K562 (cell line): ENCODE data around the gene USP44. TPM values are rescaled to one million over a fixed set of nuclear protein-coding genes. Genes with fewer than 3 reads are reported as not detected.

Experiments
- ATAC-seq: fragments of 200-7000 bp; cut with Tn5 transposase; 3 replicates; pipeline ENCODE4 v1.9.1; 2020; ENCODE audit warnings: moderate library complexity
- BruUV-seq: library from RNA; stranded (reverse); fragments of 400-500 nt; replicated peaks from 2 replicates; lab custom pipeline; 2021; lab: Mats Ljungman, UMichigan
- CTCF ChIA-PET: fragments of 300-600 bp; formaldehyde crosslinking; extraction: SDS; loops from one replicate; lab custom pipeline; 2021; ENCODE audit warnings: low intra/inter-chr PET ratio; lab: Yijun Ruan, JAX
- POLR2A ChIA-PET: fragments of 300-600, 350-650 bp; sonication (Branson Sonifier 250); formaldehyde crosslinking; extraction: SDS; loops from one replicate; lab custom pipeline; 2021; ENCODE audit warnings: antibody characterized with exemption, inconsistent platforms; lab: Yijun Ruan, JAX
- DNase-seq, 4 experiments: peaks; one replicate each; pipeline versions ENCODE4 v3.0.0 to v3.0.0-alpha.2; 2011 to 2018; ENCODE audit warnings: low spot score in 3 of 4, mixed read lengths in 3 of 4; ENCODE audit errors: extremely low read depth in 1 of 4
- FAIRE-seq: peaks from 2 replicates; lab custom pipeline; 2011; peaks lifted over from hg19 to GRCh38; lab: Jason Lieb, UNC
- H2AFZ ChIP-seq: 2 replicates; pipeline ENCODE4 v1.6.0; 2011; ENCODE audit warnings: low read depth, low read length, control low read depth, inconsistent platforms
- H3K27ac ChIP-seq: fragments of 200-600 bp; 3 replicates; pipeline ENCODE4 v1.8.0; 2011; ENCODE audit warnings: low read depth, mild to moderate bottlenecking, control low read depth, inconsistent platforms, low read length, moderate library complexity, mixed read lengths; ENCODE audit errors: extremely low read depth
- H3K27me3 ChIP-seq, 2 experiments: fragments of 300-600 bp in 1 of 2; 2 replicates in 1 of 2; 3 replicates in 1 of 2; pipeline versions ENCODE4 v1.6.0 to v1.8.0; 2011; ENCODE audit warnings: inconsistent platforms in 2 of 2, low read length in 2 of 2, mild to moderate bottlenecking in 1 of 2, mixed read lengths in 1 of 2, moderate library complexity in 1 of 2; ENCODE audit not compliant: control insufficient read depth in 2 of 2, insufficient read depth in 2 of 2
- H3K36me3 ChIP-seq: fragments of 300-600 bp; 3 replicates; pipeline ENCODE4 v1.8.0; 2011; ENCODE audit warnings: mild to moderate bottlenecking, low read length, inconsistent platforms; ENCODE audit not compliant: control insufficient read depth, insufficient read depth
- H3K4me1 ChIP-seq, 2 experiments: fragments of 200-600 bp in 1 of 2; replicated peaks in 1 of 2; 2 replicates in 1 of 2; 3 replicates in 1 of 2; pipeline versions ENCODE4 v1.5.1 to v1.8.0; 2011; ENCODE audit warnings: inconsistent platforms in 2 of 2, low read length in 2 of 2, mild to moderate bottlenecking in 1 of 2, mixed read lengths in 1 of 2, moderate library complexity in 1 of 2; ENCODE audit not compliant: control insufficient read depth in 2 of 2, insufficient read depth in 2 of 2
- H3K4me2 ChIP-seq: 2 replicates; pipeline ENCODE4 v1.6.1; 2011; ENCODE audit warnings: low read length, control low read depth, inconsistent platforms, mixed read lengths; ENCODE audit not compliant: insufficient read depth
- H3K4me3 ChIP-seq: fragments of 200-600 bp; sonication (generic), shearing (Covaris generic); 2 replicates; pipeline ENCODE4 v1.5.1; 2016; ENCODE audit warnings: control low read depth, inconsistent platforms
- H3K79me2 ChIP-seq: fragments of 200-600 bp; 3 replicates; pipeline ENCODE4 v1.8.0; 2011; ENCODE audit warnings: low read length, inconsistent platforms; ENCODE audit not compliant: control insufficient read depth, insufficient read depth
- H3K9ac ChIP-seq, 2 experiments: 2 replicates each; pipeline versions ENCODE4 v1.6.0 to v1.6.1; 2011; ENCODE audit warnings: low read depth in 2 of 2, low read length in 2 of 2, control low read depth in 1 of 2, inconsistent platforms in 1 of 2, mild to moderate bottlenecking in 1 of 2, mixed read lengths in 1 of 2; ENCODE audit not compliant: insufficient read depth in 1 of 2
- H3K9me1 ChIP-seq: one replicate; pipeline ENCODE4 v1.6.0; 2011; ENCODE audit warnings: inconsistent platforms, mild to moderate bottlenecking, low read length, moderate library complexity; ENCODE audit not compliant: control insufficient read depth, insufficient read depth
- H3K9me3 ChIP-seq: replicated peaks from 2 replicates; pipeline ENCODE4 v1.5.1; 2011; ENCODE audit warnings: low read depth, low read length, inconsistent platforms; ENCODE audit not compliant: control insufficient read depth, insufficient read depth
- H4K20me1 ChIP-seq: replicated peaks from 2 replicates; pipeline ENCODE4 v1.6.1; 2011; ENCODE audit warnings: low read length, inconsistent platforms, mixed read lengths; ENCODE audit not compliant: control insufficient read depth, insufficient read depth
- CEBPB ChIP-seq: fragments of 450-650 bp; IDR thresholded peaks from 2 replicates; pipeline ENCODE4 v1.6.1; 2016; ENCODE audit warnings: missing genetic modification characterization, missing compliant biosample characterization
- FOXK2 ChIP-seq, 2 experiments: fragments of 450-650 bp; IDR thresholded peaks in 1 of 2; conservative IDR thresholded peaks in 1 of 2; 2 replicates each; pipeline ENCODE4 v1.6.1; 2016; ENCODE audit warnings: low read depth in 2 of 2, mild to moderate bottlenecking in 1 of 2
- GTF2A2 ChIP-seq: IDR thresholded peaks from 2 replicates; pipeline ENCODE4 v1.6.1; 2016; ENCODE audit warnings: mild to moderate bottlenecking, missing genetic modification characterization, missing compliant biosample characterization
- GTF2E2 ChIP-seq: fragments of 200-800 bp; sonication (Bioruptor generic); IDR thresholded peaks from 2 replicates; pipeline ENCODE4 v1.6.1; 2016; ENCODE audit warnings: missing genetic modification characterization, missing compliant biosample characterization
- MCM3 ChIP-seq: fragments of 450-650 bp; IDR thresholded peaks from 2 replicates; pipeline ENCODE4 v1.6.1; 2016
- NCOA4 ChIP-seq: fragments of 450-650 bp; IDR thresholded peaks from 2 replicates; pipeline ENCODE4 v1.6.1; 2018; ENCODE audit warnings: mild to moderate bottlenecking; ENCODE audit not compliant: partially characterized antibody
- TEAD4 ChIP-seq, 2 experiments: sonication (generic) in 1 of 2; formaldehyde crosslinking in 1 of 2; IDR thresholded peaks; 2 replicates each; pipeline versions ENCODE4 v1.6.1 to v1.8.0; 2012 to 2022; ENCODE audit warnings: borderline replicate concordance in 1 of 2, inconsistent platforms in 1 of 2, low read length in 1 of 2, mild to moderate bottlenecking in 1 of 2, missing genetic modification reagents in 1 of 2
- YY1 ChIP-seq, 3 experiments: IDR thresholded peaks; 2 replicates each; pipeline ENCODE4 v1.6.1; 2011; ENCODE audit warnings: low read length in 2 of 3, mild to moderate bottlenecking in 2 of 3, moderate library complexity in 2 of 3, borderline replicate concordance in 1 of 3, control low read depth in 1 of 3, low read depth in 1 of 3; ENCODE audit not compliant: insufficient read depth in 3 of 3, insufficient replicate concordance in 2 of 3, control insufficient read depth in 1 of 3, insufficient read length in 1 of 3; ENCODE audit errors: extremely low read depth in 1 of 3
- ZFX ChIP-seq: sonication (generic); formaldehyde crosslinking; IDR thresholded peaks from 2 replicates; pipeline ENCODE4 v1.8.0; 2022; ENCODE audit warnings: mild to moderate bottlenecking, missing genetic modification reagents, moderate library complexity
- ZNF79 ChIP-seq: fragments of 250-450 bp; sonication (Bioruptor Pico); IDR thresholded peaks from 2 replicates; pipeline ENCODE4 v1.4.0; 2020; ENCODE audit warnings: low read depth, mild to moderate bottlenecking, moderate library complexity
- WGBS: fragments of 100-300 bp; shearing (Covaris generic); methylation state at CpG from one replicate; pipeline ENCODE4 v1.1.6; 2016; ENCODE audit warnings: low coverage, mixed read lengths; ENCODE audit not compliant: insufficient coverage; ENCODE audit errors: missing lambda C conversion rate; 5-methylcytosine and 5-hydroxymethylcytosine counted together
- in situ Hi-C: fragments of 300-500 bp; cut with MboI; formaldehyde crosslinking; loops from 4 replicates; pipeline ENCODE4 v1.15.0; 2018; ENCODE audit warnings: inconsistent platforms, mixed read lengths
- intact Hi-C: fragments of 100-400 bp; cut with micrococcal nuclease; formaldehyde crosslinking; loops from 2 replicates; pipeline ENCODE4 v1.14.2; 2022
- polyA plus RNA-seq, 8 experiments: library from polyadenylated mRNA; depleted of rRNA in 4 of 8; stranded (reverse) in 5 of 8; unstranded in 3 of 8; fragments of >200 nt; fragmentation: Nextera tagmentation in 2 of 8; fragmentation: Illumina TruSeq in 1 of 8; extraction: Ambion mirVana in 2 of 8; extraction: Trizol in 1 of 8; gene quantifications; 2 replicates each; pipeline versions ENCODE4 v1.2.1 to v1.2.3, GENCODE V29; 2011 to 2014; ENCODE audit warnings: inconsistent platforms in 1 of 8, missing spikeins in 1 of 8
- total RNA-seq, 7 experiments: library from RNA; depleted of rRNA in 6 of 7; stranded (reverse); fragments of >200 nt in 6 of 7; fragmentation: Illumina TruSeq in 2 of 7; extraction: Trizol in 2 of 7; gene quantifications; 2 replicates each; pipeline versions ENCODE4 v1.2.1 to v1.2.3, GENCODE V29; 2011 to 2021; ENCODE audit warnings: low replicate concordance in 1 of 7
- TF ChIP-seq, protein P1 (sequence below), 3 experiments: fragments of 200-800 bp in 1 of 3; sonication (Bioruptor generic) in 1 of 3; sonication (generic) in 1 of 3; formaldehyde crosslinking in 1 of 3; IDR thresholded peaks; 2 replicates each; pipeline versions ENCODE4 v1.6.1 to v1.8.0; 2016 to 2022; ENCODE audit warnings: mild to moderate bottlenecking in 2 of 3, missing compliant biosample characterization in 2 of 3, missing genetic modification characterization in 2 of 3, missing genetic modification reagents in 1 of 3
- TF ChIP-seq, protein P2 (sequence below): fragments of 450-650 bp; formaldehyde crosslinking; IDR thresholded peaks from 2 replicates; pipeline ENCODE4 v1.4.0; 2022; ENCODE audit warnings: missing genetic modification characterization
- TF ChIP-seq, protein P3 (sequence below): sonication (generic); IDR thresholded peaks from 2 replicates; pipeline ENCODE4 v1.6.1; 2016

Gene USP44
- total and polyA plus RNA-seq, 9 of the 15 experiments (the other 6 are each of a cell fraction or from before 2014, with no cell fraction given), result 2.1 to 5.7 (median 2.8) TPM

DNA sequence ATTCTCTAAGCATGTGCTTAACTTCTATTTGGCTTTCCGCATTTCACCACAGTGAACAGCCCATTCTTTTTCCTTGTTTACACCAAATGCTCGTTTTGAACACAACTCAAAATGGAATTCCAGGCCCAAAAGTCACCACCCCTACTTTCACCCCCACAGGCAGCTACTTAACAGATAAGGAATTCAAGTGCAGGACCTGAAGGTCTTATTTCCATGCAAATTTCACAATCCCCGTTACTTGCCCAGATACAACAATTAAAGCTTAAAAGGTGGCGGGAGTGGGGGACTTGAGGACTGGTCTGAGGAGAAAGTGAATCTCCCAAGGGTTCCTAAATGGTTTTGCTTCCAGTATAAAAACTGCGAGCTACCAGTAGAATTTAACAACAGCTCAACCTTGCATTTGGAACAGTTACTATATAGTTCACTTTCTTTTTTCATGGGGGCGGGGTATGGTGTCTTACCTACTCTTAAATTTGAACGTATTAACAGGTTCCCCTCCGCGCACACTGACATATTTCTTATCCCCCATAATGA is 3.7 kb downstream of the USP44 start:
- Histone ChIP-seq H3K4me3 (peak overlapping the region; percentile 60), H4K20me1 (no peaks in the 10 kb centered on the region), H3K4me2 (peak overlapping the region; percentile 74), H2AFZ (peak overlapping the region; percentile 60), H3K27ac (peak overlapping the region; percentile 64; the same call in 2 of the 3 replicates), H3K9me3 (peaks cover 8% of the 10 kb centered on the region; the same call in 1 of the 2 replicates), H3K9me1 (no peaks in the 10 kb centered on the region), H3K79me2 (peaks cover 4% of the 10 kb centered on the region; the same call in 1 of the 3 replicates), H3K4me1 (peaks cover 0 to 12% of the 10 kb centered on the region in 2 experiments; a peak in 3 of 5 replicates), H3K36me3 (no peaks in the 10 kb centered on the region), H3K9ac (peak overlapping the region; percentile 67 to 89; a peak in 3 of 4 replicates), H3K27me3 (0 out of 5 replicates have a peak, but pooled peaks cover 0 to 3% of the 10 kb centered on the region in 2 experiments)
- ATAC-seq, result peak; percentile 46
- FAIRE-seq, result no peak
- WGBS, result 9% methylated on average over 9 of the region's 9 CpGs
- POLR2A ChIA-PET, result interaction anchor here (0.7 kb wide), 1 partner anchor 221 kb away, joined by 3 read pairs; no protein-coding TSS in a partner anchor
- intact Hi-C loops, result no loop called here
- in situ Hi-C loops, result no loop called here
- CTCF ChIA-PET, result no interaction called here
- DNase-seq, result peak in 2 of 4 experiments; percentile 38 to 53
- TF ChIP-seq GTF2E2 (tag) (no peak), NCOA4 (no peak), FOXK2 (conservative IDR thresholded peaks at IDR 0.05 in 1 of 2, IDR thresholded peaks at IDR 0.05 in 1 of 2; ENCODE audit: low read depth in 2 of 2) (peak in 1 of 2 experiments; percentile 34; a peak in 1 of 4 replicates), ZNF79 (CRISPR knock-in tag) (no peak), YY1 (IDR thresholded peaks at IDR 0.05; ENCODE audit: borderline replicate concordance in 1 of 3, control insufficient read depth in 1 of 3, extremely low read depth in 1 of 3, insufficient read depth in 3 of 3, insufficient read length in 1 of 3, insufficient replicate concordance in 2 of 3, low read depth in 1 of 3, low read length in 2 of 3) (peak in 1 of 3 experiments; percentile 27), MCM3 (no peak), TEAD4 (IDR thresholded peaks at IDR 0.05; ENCODE audit: low read length) (peak; percentile 17; the same call in 1 of the 2 replicates), TEAD4 (CRISPR knock-in tag; IDR thresholded peaks at IDR 0.05; ENCODE audit: borderline replicate concordance) (no peak), CEBPB (tag) (peak; percentile 78), ZFX (CRISPR knock-in tag) (0 out of 2 replicates have a peak, but pooled peaks have one; percentile 19), GTF2A2 (tag) (no peak)
- TF ChIP-seq, protein P1, sequence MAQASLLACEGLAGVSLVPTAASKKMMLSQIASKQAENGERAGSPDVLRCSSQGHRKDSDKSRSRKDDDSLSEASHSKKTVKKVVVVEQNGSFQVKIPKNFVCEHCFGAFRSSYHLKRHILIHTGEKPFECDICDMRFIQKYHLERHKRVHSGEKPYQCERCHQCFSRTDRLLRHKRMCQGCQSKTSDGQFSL (CRISPR knock-in tag; IDR thresholded peaks at IDR 0.05), result no peak
- TF ChIP-seq, protein P1 (tag; IDR thresholded peaks at IDR 0.05), result peak in 1 of 2 experiments; percentile 38; a peak in 1 of 4 replicates
- TF ChIP-seq, protein P2, sequence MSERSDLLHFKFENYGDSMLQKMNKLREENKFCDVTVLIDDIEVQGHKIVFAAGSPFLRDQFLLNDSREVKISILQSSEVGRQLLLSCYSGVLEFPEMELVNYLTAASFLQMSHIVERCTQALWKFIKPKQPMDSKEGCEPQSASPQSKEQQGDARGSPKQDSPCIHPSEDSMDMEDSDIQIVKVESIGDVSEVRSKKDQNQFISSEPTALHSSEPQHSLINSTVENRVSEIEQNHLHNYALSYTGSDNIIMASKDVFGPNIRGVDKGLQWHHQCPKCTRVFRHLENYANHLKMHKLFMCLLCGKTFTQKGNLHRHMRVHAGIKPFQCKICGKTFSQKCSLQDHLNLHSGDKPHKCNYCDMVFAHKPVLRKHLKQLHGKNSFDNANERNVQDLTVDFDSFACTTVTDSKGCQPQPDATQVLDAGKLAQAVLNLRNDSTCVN (CRISPR knock-in tag), result no peak
- TF ChIP-seq, protein P3, sequence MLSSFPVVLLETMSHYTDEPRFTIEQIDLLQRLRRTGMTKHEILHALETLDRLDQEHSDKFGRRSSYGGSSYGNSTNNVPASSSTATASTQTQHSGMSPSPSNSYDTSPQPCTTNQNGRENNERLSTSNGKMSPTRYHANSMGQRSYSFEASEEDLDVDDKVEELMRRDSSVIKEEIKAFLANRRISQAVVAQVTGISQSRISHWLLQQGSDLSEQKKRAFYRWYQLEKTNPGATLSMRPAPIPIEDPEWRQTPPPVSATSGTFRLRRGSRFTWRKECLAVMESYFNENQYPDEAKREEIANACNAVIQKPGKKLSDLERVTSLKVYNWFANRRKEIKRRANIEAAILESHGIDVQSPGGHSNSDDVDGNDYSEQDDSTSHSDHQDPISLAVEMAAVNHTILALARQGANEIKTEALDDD, result no peak
- BruUV-seq, result TSS peak; percentile 57
